Liver (tissue), 9 donors: ENCODE measurements around the gene NXPH3. TPM values are rescaled to one million over a fixed set of nuclear protein-coding genes. Genes with fewer than 3 reads are reported as not detected.

Source experiments
- DNase-seq: peaks from one replicate; pipeline ENCODE4 v3.0.0-alpha.2; 2017; ENCODE audit warnings: low spot score
- H3K27ac ChIP-seq, 2 donors: one replicate each; pipeline ENCODE4 v1.7.0; 2013; ENCODE audit warnings: inconsistent platforms in 2 of 2, low read length in 2 of 2, control low read depth in 1 of 2, low read depth in 1 of 2, mild to moderate bottlenecking in 1 of 2
- H3K27me3 ChIP-seq, 4 donors: one replicate each; pipeline versions ENCODE4 v1.6.1 to v1.7.0; 2013; ENCODE audit warnings: low read length in 3 of 4, inconsistent platforms in 1 of 4, mild to moderate bottlenecking in 1 of 4, moderate library complexity in 1 of 4; ENCODE audit not compliant: control insufficient read depth in 4 of 4, insufficient read depth in 4 of 4
- H3K36me3 ChIP-seq, 4 donors: one replicate each; pipeline versions ENCODE4 v1.6.1 to v1.7.0; 2013; ENCODE audit warnings: low read length in 3 of 4, mild to moderate bottlenecking in 3 of 4, low read depth in 1 of 4, moderate library complexity in 1 of 4; ENCODE audit not compliant: control insufficient read depth in 4 of 4, insufficient read depth in 3 of 4
- H3K4me1 ChIP-seq, 4 donors: one replicate each; pipeline versions ENCODE4 v1.6.1 to v1.7.0; 2013; ENCODE audit warnings: low read length in 3 of 4, mild to moderate bottlenecking in 3 of 4, moderate library complexity in 1 of 4; ENCODE audit not compliant: control insufficient read depth in 4 of 4, insufficient read depth in 4 of 4
- H3K4me3 ChIP-seq, 3 donors: one replicate each; pipeline versions ENCODE4 v1.6.1 to v1.7.0; 2013; ENCODE audit warnings: low read length in 3 of 3, control low read depth in 1 of 3, low read depth in 1 of 3, mild to moderate bottlenecking in 1 of 3
- H3K9ac ChIP-seq, 2 donors: one replicate each; pipeline ENCODE4 v1.7.0; 2013; ENCODE audit warnings: low read length in 2 of 2, mild to moderate bottlenecking in 2 of 2, moderate library complexity in 2 of 2, control low read depth in 1 of 2, low read depth in 1 of 2
- H3K9me3 ChIP-seq, 4 donors: one replicate each; pipeline versions ENCODE4 v1.6.1 to v1.7.0; 2013; ENCODE audit warnings: low read length in 3 of 4; ENCODE audit not compliant: control insufficient read depth in 4 of 4
- CTCF ChIP-seq: fragments of 150-350 bp; IDR thresholded peaks from 2 replicates; pipeline ENCODE4 v1.5.1; 2017; ENCODE audit warnings: improper control_type of control experiment, low read depth, low read length; ENCODE audit not compliant: missing input control
- FOXA1 ChIP-seq: IDR thresholded peaks from 2 replicates; pipeline ENCODE4 v1.6.1; 2016; ENCODE audit warnings: antibody characterized with exemption
- FOXA2 ChIP-seq: IDR thresholded peaks from 2 replicates; pipeline ENCODE4 v1.6.1; 2016; ENCODE audit warnings: antibody characterized with exemption
- GABPA ChIP-seq, 2 donors: IDR thresholded peaks in 1 of 2; conservative IDR thresholded peaks in 1 of 2; 2 replicates each; pipeline ENCODE4 v1.6.1; 2016; ENCODE audit warnings: antibody characterized with exemption in 2 of 2, mild to moderate bottlenecking in 1 of 2, moderate library complexity in 1 of 2
- HNF4A ChIP-seq, 2 donors: conservative IDR thresholded peaks; 2 replicates each; pipeline ENCODE4 v1.6.1; 2016; ENCODE audit warnings: antibody characterized with exemption in 2 of 2, mild to moderate bottlenecking in 2 of 2
- HNF4G ChIP-seq: IDR thresholded peaks from 2 replicates; pipeline ENCODE4 v1.6.1; 2016; ENCODE audit warnings: antibody characterized with exemption
- JUND ChIP-seq, 2 donors: IDR thresholded peaks; 2 replicates each; pipeline ENCODE4 v1.6.1; 2016; ENCODE audit warnings: antibody characterized with exemption in 2 of 2
- NR2F2 ChIP-seq: IDR thresholded peaks from 2 replicates; pipeline ENCODE4 v1.6.1; 2016; ENCODE audit warnings: antibody characterized with exemption
- RAD21 ChIP-seq, 2 donors: IDR thresholded peaks; 2 replicates each; pipeline ENCODE4 v1.6.1; 2016; ENCODE audit warnings: antibody characterized with exemption in 2 of 2, mild to moderate bottlenecking in 2 of 2
- REST ChIP-seq: IDR thresholded peaks from 2 replicates; pipeline ENCODE4 v1.6.1; 2016; ENCODE audit warnings: antibody characterized with exemption, mild to moderate bottlenecking
- RXRA ChIP-seq, 2 donors: IDR thresholded peaks; 2 replicates each; pipeline ENCODE4 v1.6.1; 2017 to 2018; ENCODE audit warnings: antibody characterized with exemption in 2 of 2, mild to moderate bottlenecking in 1 of 2
- SP1 ChIP-seq: IDR thresholded peaks from 2 replicates; pipeline ENCODE4 v1.6.1; 2018; ENCODE audit warnings: antibody characterized with exemption, mild to moderate bottlenecking
- TAF1 ChIP-seq: conservative IDR thresholded peaks from 2 replicates; pipeline ENCODE4 v1.6.1; 2016; ENCODE audit warnings: antibody characterized with exemption, mild to moderate bottlenecking
- WGBS: extraction: QIAGEN DNeasy Blood & Tissue Kit; methylation state at CpG from one replicate; pipeline ENCODE4 v1.1.7; 2013; 5-methylcytosine and 5-hydroxymethylcytosine counted together
- polyA plus RNA-seq, 2 donors: library from polyadenylated mRNA; stranded (reverse) in 1 of 2; unstranded in 1 of 2; fragments of 200-250 nt in 1 of 2; fragments of >200 nt in 1 of 2; fragmentation: Nextera tagmentation in 1 of 2; extraction: Ambion mirVana in 1 of 2; gene quantifications; one replicate each; pipeline versions ENCODE4 v1.2.1 to v1.2.3, GENCODE V29; 2013 to 2015
- total RNA-seq, 2 donors: library from RNA; depleted of rRNA; stranded (reverse); fragments of >200 nt; gene quantifications; one replicate each; pipeline ENCODE4 v1.2.3, GENCODE V29; 2014
- TF ChIP-seq, protein P1 (sequence below): IDR thresholded peaks from 2 replicates; pipeline ENCODE4 v1.6.1; 2016; ENCODE audit warnings: antibody characterized with exemption
- TF ChIP-seq, protein P2 (sequence below): IDR thresholded peaks from 2 replicates; pipeline ENCODE4 v1.6.1; 2016; ENCODE audit warnings: antibody characterized with exemption
- donor health status: healthy.
- donor health status: healthy.
- donor health status: healthy.
- donor health status: healthy.
- donor health status: healthy.

NXPH3 gene
- total and polyA plus RNA-seq, 4 donors: 0.17 to 0.22 TPM; not detected in 2

DNA sequence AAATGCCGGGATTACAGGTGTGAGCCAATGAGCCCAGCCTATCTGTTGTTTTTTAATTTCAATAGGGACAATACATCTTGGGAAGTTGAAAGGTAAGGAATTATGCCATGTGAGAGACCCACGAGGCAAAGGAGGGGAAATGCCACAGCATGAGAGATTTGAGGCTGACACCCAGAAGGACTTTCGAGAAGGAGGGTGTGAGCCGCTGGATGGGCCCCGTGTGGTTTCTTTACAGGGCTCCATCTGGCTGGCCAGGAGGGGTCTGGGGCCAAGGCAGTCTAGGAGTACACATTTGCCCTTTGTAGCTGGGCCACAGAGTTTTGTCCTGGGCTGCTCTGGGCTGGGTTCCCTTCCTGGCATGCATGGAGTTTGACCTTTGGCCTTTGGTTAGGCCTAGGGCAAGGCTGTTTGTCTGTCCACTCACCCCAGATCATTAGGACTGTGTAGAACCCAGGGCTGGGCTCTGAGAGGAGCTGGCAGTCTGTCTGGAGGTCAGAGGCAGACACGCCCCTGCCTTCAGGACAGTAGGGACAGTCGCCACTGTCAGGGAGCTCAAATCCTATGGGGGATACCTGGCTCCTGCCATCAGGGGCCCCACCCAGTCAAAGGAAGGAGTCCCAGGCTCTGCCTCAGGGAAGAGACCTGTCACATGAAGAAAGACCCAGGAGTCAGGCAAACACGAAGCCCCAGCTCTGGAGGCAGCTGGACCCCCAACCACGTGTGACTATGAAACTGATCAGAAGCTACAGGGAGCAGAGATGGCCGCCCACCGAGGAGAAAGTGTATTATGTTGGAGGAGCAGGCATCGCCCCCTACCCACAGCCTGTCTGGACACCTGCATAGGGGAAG lies 24.2 kb upstream of the NXPH3 start:
- H3K9ac ChIP-seq: no peak overlapping the region
- TF ChIP-seq, protein P1, sequence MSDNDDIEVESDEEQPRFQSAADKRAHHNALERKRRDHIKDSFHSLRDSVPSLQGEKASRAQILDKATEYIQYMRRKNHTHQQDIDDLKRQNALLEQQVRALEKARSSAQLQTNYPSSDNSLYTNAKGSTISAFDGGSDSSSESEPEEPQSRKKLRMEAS: no peak
- TF ChIP-seq RXRA (IDR thresholded peaks at IDR 0.05) (peak; percentile 78 to 87), HNF4A (conservative IDR thresholded peaks at IDR 0.05) (peak; percentile 89 to 94), NR2F2 (peak; percentile 72), FOXA1 (no peak), SP1 (peak; percentile 56), HNF4G (peak; percentile 62), RAD21 (IDR thresholded peaks at IDR 0.05) (peak; percentile 13 to 36), CTCF (no peak)
- TF ChIP-seq, protein P2, sequence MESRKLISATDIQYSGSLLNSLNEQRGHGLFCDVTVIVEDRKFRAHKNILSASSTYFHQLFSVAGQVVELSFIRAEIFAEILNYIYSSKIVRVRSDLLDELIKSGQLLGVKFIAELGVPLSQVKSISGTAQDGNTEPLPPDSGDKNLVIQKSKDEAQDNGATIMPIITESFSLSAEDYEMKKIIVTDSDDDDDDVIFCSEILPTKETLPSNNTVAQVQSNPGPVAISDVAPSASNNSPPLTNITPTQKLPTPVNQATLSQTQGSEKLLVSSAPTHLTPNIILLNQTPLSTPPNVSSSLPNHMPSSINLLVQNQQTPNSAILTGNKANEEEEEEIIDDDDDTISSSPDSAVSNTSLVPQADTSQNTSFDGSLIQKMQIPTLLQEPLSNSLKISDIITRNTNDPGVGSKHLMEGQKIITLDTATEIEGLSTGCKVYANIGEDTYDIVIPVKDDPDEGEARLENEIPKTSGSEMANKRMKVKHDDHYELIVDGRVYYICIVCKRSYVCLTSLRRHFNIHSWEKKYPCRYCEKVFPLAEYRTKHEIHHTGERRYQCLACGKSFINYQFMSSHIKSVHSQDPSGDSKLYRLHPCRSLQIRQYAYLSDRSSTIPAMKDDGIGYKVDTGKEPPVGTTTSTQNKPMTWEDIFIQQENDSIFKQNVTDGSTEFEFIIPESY: no peak
- no peak overlapping the region for H3K27ac ChIP-seq
- peaks cover 5 to 34% (median 24%) of the 10 kb centered on the region in 4 donors for H3K4me1 ChIP-seq
- DNase-seq: peak; percentile 33
- no peak overlapping the region for H3K4me3 ChIP-seq
- H3K27me3 ChIP-seq: no peaks in the 10 kb centered on the region
- 70% methylated on average over 12 of the region's 12 CpGs for WGBS
- no peaks in the 10 kb centered on the region for H3K36me3 ChIP-seq
- H3K9me3 ChIP-seq: no peaks in the 10 kb centered on the region

GRCh38 chr17:49552070-49552751 lies 23.5 kb upstream of the NXPH3 start:
- Histone ChIP-seq H3K4me1 (peaks cover 6 to 33% (median 24%) of the 10 kb centered on the region in 4 donors), H3K9ac (no peak overlapping the region), H3K36me3 (no peaks in the 10 kb centered on the region), H3K9me3 (no peaks in the 10 kb centered on the region), H3K27me3 (no peaks in the 10 kb centered on the region), H3K4me3 (no peak overlapping the region), H3K27ac (no peak overlapping the region)
- peak; percentile 31 for DNase-seq
- TF ChIP-seq, protein P2: no peak
- no peak for TF ChIP-seq FOXA1
- TF ChIP-seq GABPA (IDR thresholded peaks at IDR 0.05 in 1 of 2, conservative IDR thresholded peaks at IDR 0.05 in 1 of 2): no peak
- TF ChIP-seq FOXA2: no peak
- TF ChIP-seq JUND (IDR thresholded peaks at IDR 0.05): no peak
- TF ChIP-seq CTCF: no peak
- no peak for TF ChIP-seq TAF1
- TF ChIP-seq REST: no peak
- TF ChIP-seq RAD21 (IDR thresholded peaks at IDR 0.05): no peak
- 87% methylated on average over 27 of the region's 27 CpGs for WGBS
